Keratinocyte (primary cell): Measurements from ENCODE around the gene EHBP1. TPM values are rescaled to one million over a fixed set of nuclear protein-coding genes. Genes with fewer than 3 reads are reported as not detected.

Experiments
- DNase-seq: peaks from one replicate; pipeline ENCODE4 v3.0.0-alpha.2; 2011; ENCODE audit warnings: low read depth, missing footprints, low spot score
- FAIRE-seq: peaks from 2 replicates; lab custom pipeline; 2011; peaks lifted over from hg19 to GRCh38; lab: Jason Lieb, UNC
- H2AFZ ChIP-seq: 2 replicates; pipeline ENCODE4 v1.6.0; 2012; ENCODE audit warnings: low read length, control low read depth, inconsistent platforms; ENCODE audit not compliant: control insufficient read depth
- H3K27ac ChIP-seq: 2 replicates; pipeline ENCODE4 v1.5.1; 2011; ENCODE audit warnings: low read length; ENCODE audit not compliant: control insufficient read depth, insufficient read depth
- H3K27me3 ChIP-seq: 3 replicates; pipeline ENCODE4 v1.6.0; 2011; ENCODE audit warnings: low read length; ENCODE audit not compliant: control insufficient read depth, insufficient read depth; ENCODE audit errors: extremely low read depth
- H3K36me3 ChIP-seq, 2 experiments: 2 replicates in 1 of 2; 3 replicates in 1 of 2; pipeline ENCODE4 v1.5.1; 2011; ENCODE audit warnings: low read length in 2 of 2, mild to moderate bottlenecking in 1 of 2; ENCODE audit not compliant: control insufficient read depth in 2 of 2, insufficient read depth in 2 of 2; ENCODE audit errors: extremely low read depth in 1 of 2
- H3K4me1 ChIP-seq: 3 replicates; pipeline ENCODE4 v1.5.1; 2011; ENCODE audit warnings: low read length; ENCODE audit not compliant: control insufficient read depth, insufficient read depth; ENCODE audit errors: extremely low read depth
- H3K4me2 ChIP-seq: 3 replicates; pipeline ENCODE4 v1.6.0; 2011; ENCODE audit warnings: low read depth, low read length; ENCODE audit not compliant: control insufficient read depth, insufficient read depth; ENCODE audit errors: extremely low read depth
- H3K4me3 ChIP-seq, 3 experiments: fragments of 200-600 bp in 1 of 3; sonication (generic) in 1 of 3; 2 replicates in 2 of 3; 3 replicates in 1 of 3; pipeline ENCODE4 v1.5.1; 2011 to 2016; ENCODE audit warnings: low read length in 3 of 3, mild to moderate bottlenecking in 3 of 3, control low read depth in 2 of 3, inconsistent platforms in 1 of 3, low read depth in 1 of 3, mixed read lengths in 1 of 3, mixed run types in 1 of 3, moderate library complexity in 1 of 3; ENCODE audit not compliant: control insufficient read depth in 2 of 3, insufficient read depth in 2 of 3; ENCODE audit errors: extremely low read depth in 1 of 3
- H3K79me2 ChIP-seq: 2 replicates; pipeline ENCODE4 v1.6.0; 2012; ENCODE audit warnings: low read length; ENCODE audit not compliant: control insufficient read depth, insufficient read depth
- H3K9ac ChIP-seq: 3 replicates; pipeline ENCODE4 v1.6.0; 2011; ENCODE audit warnings: low read length; ENCODE audit not compliant: control insufficient read depth, insufficient read depth; ENCODE audit errors: extremely low read depth
- H3K9me1 ChIP-seq: 3 replicates; pipeline ENCODE4 v1.6.0; 2011; ENCODE audit warnings: low read length; ENCODE audit not compliant: control insufficient read depth, insufficient read depth; ENCODE audit errors: extremely low read depth
- H3K9me3 ChIP-seq: 2 replicates; pipeline ENCODE4 v1.5.1; 2012; ENCODE audit warnings: low read depth, low read length; ENCODE audit not compliant: control insufficient read depth
- H4K20me1 ChIP-seq: 3 replicates; pipeline ENCODE4 v1.6.0; 2011; ENCODE audit warnings: low read length; ENCODE audit not compliant: control insufficient read depth, insufficient read depth; ENCODE audit errors: extremely low read depth
- EZH2 ChIP-seq: IDR thresholded peaks from one replicate; pipeline ENCODE4 v1.6.1; 2012; ENCODE audit warnings: inconsistent platforms, mild to moderate bottlenecking, low read length, moderate library complexity
- dilution Hi-C: fragments of 300-500 bp; cut with MboI; formaldehyde crosslinking; loops from one replicate; pipeline ENCODE4 v1.7.0; 2020; ENCODE audit warnings: low sequenced_read_pairs; ENCODE audit not compliant: extremely low pct_ligation_motif_present
- polyA plus RNA-seq, 5 experiments: library from polyadenylated mRNA; depleted of rRNA in 3 of 5; stranded (reverse) in 3 of 5; stranded (forward) in 1 of 5; unstranded in 1 of 5; fragments of >200 nt; gene quantifications; 1 replicate in 1 of 5; 2 replicates in 3 of 5; 3 replicates in 1 of 5; pipeline versions ENCODE4 v1.2.1 to v1.2.3, GENCODE V29; 2011 to 2012; ENCODE audit warnings: missing spikeins in 2 of 5, low read depth in 1 of 5, low replicate concordance in 1 of 5
- TF ChIP-seq, protein P1 (sequence below), 3 experiments: IDR thresholded peaks in 1 of 3; conservative IDR thresholded peaks in 1 of 3; optimal IDR thresholded peaks in 1 of 3; 2 replicates in 2 of 3; 3 replicates in 1 of 3; pipeline versions ENCODE3 to v1.5.1; 2011; ENCODE audit warnings: low read length in 3 of 3, mild to moderate bottlenecking in 3 of 3, moderate library complexity in 2 of 3, control low read depth in 1 of 3, inconsistent platforms in 1 of 3; ENCODE audit not compliant: insufficient read depth in 2 of 3; ENCODE audit errors: extremely low read depth in 1 of 3

The EHBP1 gene
- polyA plus RNA-seq, 1 donor (not counting 4 experiments of a cell fraction or from before 2014, with no cell fraction given) = 59.0 TPM

DNA sequence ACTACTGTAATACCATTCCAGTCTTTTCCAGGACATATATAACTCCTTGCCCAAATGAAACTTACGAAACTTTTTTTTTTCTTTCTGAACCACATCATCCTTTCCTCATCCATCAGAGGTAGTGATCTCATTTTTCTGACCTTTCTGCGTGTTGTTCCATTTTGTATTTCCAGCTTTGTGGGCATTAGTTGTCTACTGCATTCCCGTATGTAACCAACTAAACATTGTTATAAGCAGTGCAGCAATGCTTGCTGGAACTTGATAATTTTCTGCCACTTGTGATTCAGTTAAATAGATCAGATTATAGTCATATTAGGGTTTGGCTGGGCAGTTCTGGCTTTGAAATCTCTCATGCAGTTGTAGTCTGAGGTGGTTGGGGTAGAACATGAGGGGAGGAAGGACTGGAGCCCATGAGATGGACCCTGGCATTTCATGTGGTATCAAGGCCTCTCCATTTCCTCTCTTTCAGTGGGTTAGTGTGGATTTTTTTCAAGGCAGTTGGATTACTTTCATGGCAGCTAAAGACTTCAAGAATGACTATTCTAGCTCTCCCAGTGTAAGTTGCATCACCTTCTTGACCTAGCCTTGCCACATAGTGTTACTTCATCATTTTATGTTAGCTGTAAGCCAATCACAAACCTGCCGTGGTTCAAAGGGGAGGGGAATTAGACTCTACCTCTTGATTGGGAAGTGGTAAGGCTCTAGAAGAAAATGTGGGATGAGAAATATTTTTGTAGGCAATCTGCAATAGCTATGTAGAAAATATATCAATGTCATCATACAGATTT lies 80.5 kb downstream of the EHBP1 start:
- Histone ChIP-seq H3K79me2 (peaks cover 46% of the 10 kb centered on the region), H3K9me1 (peaks cover 2% of the 10 kb centered on the region), H3K27ac (peak overlapping the region; percentile 49), H3K27me3 (no peaks in the 10 kb centered on the region), H3K4me2 (peak overlapping the region; percentile 20), H3K36me3 (peaks cover 0 to 4% of the 10 kb centered on the region in 2 experiments), H2AFZ (no peak overlapping the region), H3K4me3 (no peak overlapping the region), H4K20me1 (no peaks in the 10 kb centered on the region), H3K9ac (no peak overlapping the region), H3K9me3 (no peaks in the 10 kb centered on the region), H3K4me1 (peaks cover 25% of the 10 kb centered on the region)
- dilution Hi-C loops = no loop called here
- TF ChIP-seq, protein P1, sequence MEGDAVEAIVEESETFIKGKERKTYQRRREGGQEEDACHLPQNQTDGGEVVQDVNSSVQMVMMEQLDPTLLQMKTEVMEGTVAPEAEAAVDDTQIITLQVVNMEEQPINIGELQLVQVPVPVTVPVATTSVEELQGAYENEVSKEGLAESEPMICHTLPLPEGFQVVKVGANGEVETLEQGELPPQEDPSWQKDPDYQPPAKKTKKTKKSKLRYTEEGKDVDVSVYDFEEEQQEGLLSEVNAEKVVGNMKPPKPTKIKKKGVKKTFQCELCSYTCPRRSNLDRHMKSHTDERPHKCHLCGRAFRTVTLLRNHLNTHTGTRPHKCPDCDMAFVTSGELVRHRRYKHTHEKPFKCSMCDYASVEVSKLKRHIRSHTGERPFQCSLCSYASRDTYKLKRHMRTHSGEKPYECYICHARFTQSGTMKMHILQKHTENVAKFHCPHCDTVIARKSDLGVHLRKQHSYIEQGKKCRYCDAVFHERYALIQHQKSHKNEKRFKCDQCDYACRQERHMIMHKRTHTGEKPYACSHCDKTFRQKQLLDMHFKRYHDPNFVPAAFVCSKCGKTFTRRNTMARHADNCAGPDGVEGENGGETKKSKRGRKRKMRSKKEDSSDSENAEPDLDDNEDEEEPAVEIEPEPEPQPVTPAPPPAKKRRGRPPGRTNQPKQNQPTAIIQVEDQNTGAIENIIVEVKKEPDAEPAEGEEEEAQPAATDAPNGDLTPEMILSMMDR (optimal IDR thresholded peaks at IDR 0.05 in 1 of 3, IDR thresholded peaks at IDR 0.05 in 1 of 3, conservative IDR thresholded peaks at IDR 0.05 in 1 of 3; ENCODE audit: extremely low read depth in 1 of 3, insufficient read depth in 2 of 3, low read length in 3 of 3) = no peak
- no peak for TF ChIP-seq EZH2
- DNase-seq = peak; percentile 13
- peak; percentile 44 for FAIRE-seq

DNA sequence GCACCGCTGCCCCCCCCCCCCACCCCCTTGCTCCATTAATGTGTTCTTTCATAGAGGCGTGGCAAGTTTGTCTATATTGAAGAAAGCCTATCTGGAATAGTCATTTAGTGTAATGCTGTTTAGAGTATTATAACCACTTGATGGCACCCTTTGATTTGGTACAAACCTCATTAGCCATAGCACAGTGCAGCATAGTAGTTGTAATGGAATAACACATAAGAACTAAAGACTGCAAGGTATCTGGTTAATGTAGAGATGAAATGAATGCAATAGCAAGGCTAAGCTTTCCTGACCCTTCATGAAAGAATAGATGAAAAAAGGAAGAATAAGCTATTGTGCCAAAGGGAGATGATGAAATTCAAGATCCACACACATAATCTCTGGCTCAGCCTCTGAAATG lies 81.9 kb downstream of the EHBP1 start:
- H3K9me3 ChIP-seq = no peaks in the 10 kb centered on the region
- H3K4me1 ChIP-seq = peaks cover 25% of the 10 kb centered on the region
- no peak overlapping the region for H2AFZ ChIP-seq
- no peak for DNase-seq
- no peak overlapping the region for H3K9ac ChIP-seq
- H4K20me1 ChIP-seq = no peaks in the 10 kb centered on the region
- TF ChIP-seq EZH2 = no peak
- TF ChIP-seq, protein P1 (optimal IDR thresholded peaks at IDR 0.05 in 1 of 3, IDR thresholded peaks at IDR 0.05 in 1 of 3, conservative IDR thresholded peaks at IDR 0.05 in 1 of 3; ENCODE audit: extremely low read depth in 1 of 3, insufficient read depth in 2 of 3, low read length in 3 of 3) = peak in 1 of 3 experiments; percentile 29
- dilution Hi-C loops = no loop called here
- no peak overlapping the region for H3K4me3 ChIP-seq
- peaks cover 2% of the 10 kb centered on the region for H3K9me1 ChIP-seq
- peaks cover 0 to 4% of the 10 kb centered on the region in 2 experiments for H3K36me3 ChIP-seq
- no peak overlapping the region for H3K27ac ChIP-seq
- peaks cover 48% of the 10 kb centered on the region for H3K79me2 ChIP-seq
- no peak for FAIRE-seq
- H3K27me3 ChIP-seq = no peaks in the 10 kb centered on the region
- H3K4me2 ChIP-seq = no peak overlapping the region
